ENCODE measurements around the gene DRC3. TPM values are rescaled to one million over a fixed set of nuclear protein-coding genes. Genes with fewer than 3 reads are reported as not detected.
A peak's percentile ranks its signal among the peaks of the same experiment; 100 is the strongest.

The DRC3 gene
- total RNA-seq, 1 donor from 2014 or later = 1.9 TPM

GRCh38 chr17:18037486-18037885 lies 64.8 kb downstream of the DRC3 start:
- intact Hi-C loops (cut with DNase I) = loop anchor here (5.0 kb wide), 3 partner anchors 65 to 355 kb away; partner anchors contain the start of genes DRC3, RAI1 and TOM1L2
- DNase-seq (ENCODE audit: low spot score) = no peak

- intact Hi-C loops (cut with DNase I) = loop anchor here (5.0 kb wide), 3 partner anchors 66 to 356 kb away; partner anchors contain the start of genes DRC3, RAI1 and TOM1L2
- DNase-seq (ENCODE audit: low spot score) = no peak
Observed at GRCh38 chr17:18038149-18038850, 65.6 kb downstream of the DRC3 start.

GRCh38 chr17:18038861-18039534 lies 66.3 kb downstream of the DRC3 start, which contains the start of the genes ATPAF2 and GID4:
ATPAF2 (minus strand) TSS chr17:18039168; CDS start chr17:18039013, 155 bp downstream.
GID4 (plus strand) TSS chr17:18039408; CDS start chr17:18039465, 57 bp downstream.
- DNase-seq (ENCODE audit: low spot score) = peak; percentile 100
- intact Hi-C loops (cut with DNase I) = loop anchor here (5.0 kb wide), 3 partner anchors 67 to 357 kb away; partner anchors contain the start of genes DRC3, RAI1 and TOM1L2

GRCh38 chr17:18039535-18040260 lies 67.0 kb downstream of the DRC3 start:
- intact Hi-C loops (cut with DNase I) = loop anchor here (5.0 kb wide), 3 partner anchors 67 to 357 kb away; partner anchors contain the start of genes DRC3, RAI1 and TOM1L2
- no peak for DNase-seq (ENCODE audit: low spot score)

- intact Hi-C loops (cut with DNase I) = no loop called here
- no peak for DNase-seq (ENCODE audit: low spot score)
Observed at GRCh38 chr17:18040261-18040858, 67.7 kb downstream of the DRC3 start.

GRCh38 chr17:18041776-18042175 lies 69.1 kb downstream of the DRC3 start:
- intact Hi-C loops (cut with DNase I) = no loop called here
- DNase-seq (ENCODE audit: low spot score) = no peak

GRCh38 chr17:18042983-18043382 lies 70.3 kb downstream of the DRC3 start:
- intact Hi-C loops (cut with DNase I) = no loop called here

GRCh38 chr17:18043491-18043890 lies 70.8 kb downstream of the DRC3 start:
- DNase-seq (ENCODE audit: low spot score) = no peak
- intact Hi-C loops (cut with DNase I) = no loop called here

More at GRCh38 chr17:18042983-18043382, 70.3 kb downstream of the DRC3 start:
- no peak for DNase-seq (ENCODE audit: low spot score)

GRCh38 chr17:18044609-18045008 lies 71.9 kb downstream of the DRC3 start:
- intact Hi-C loops (cut with DNase I) = no loop called here
- DNase-seq (ENCODE audit: low spot score) = no peak

GRCh38 chr17:18045691-18046350 lies 73.2 kb downstream of the DRC3 start:
- DNase-seq (ENCODE audit: low spot score) = no peak
- intact Hi-C loops (cut with DNase I) = no loop called here

- intact Hi-C loops (cut with DNase I) = no loop called here
- no peak for DNase-seq (ENCODE audit: low spot score)
Observed at GRCh38 chr17:18055597-18055996, 82.9 kb downstream of the DRC3 start.

GRCh38 chr17:18056214-18056613 lies 83.6 kb downstream of the DRC3 start:
- intact Hi-C loops (cut with DNase I) = no loop called here

GRCh38 chr17:18059283-18059682 lies 86.6 kb downstream of the DRC3 start:
- intact Hi-C loops (cut with DNase I) = no loop called here
- no peak for DNase-seq (ENCODE audit: low spot score)

More at GRCh38 chr17:18056214-18056613, 83.6 kb downstream of the DRC3 start:
- DNase-seq (ENCODE audit: low spot score) = no peak

- intact Hi-C loops (cut with DNase I) = no loop called here
- no peak for DNase-seq (ENCODE audit: low spot score)
Observed at GRCh38 chr17:18064053-18064452, 91.4 kb downstream of the DRC3 start.

- no peak for DNase-seq (ENCODE audit: low spot score)
- intact Hi-C loops (cut with DNase I) = no loop called here
Observed at GRCh38 chr17:18065546-18065945, 92.9 kb downstream of the DRC3 start.
